Trophoblast cell (in vitro differentiated cells and primary cell): ENCODE measurements around the gene NUP43.

Source experiments
- DNase-seq, 2 donors: peaks; one replicate each; pipeline ENCODE4 v3.0.0-alpha.2; 2016
- H2AFZ ChIP-seq: 2 replicates; pipeline ENCODE4 v1.6.1; 2013; ENCODE audit warnings: low read length, moderate library complexity, mild to moderate bottlenecking; ENCODE audit not compliant: insufficient read depth, poor library complexity
- H2AK5ac ChIP-seq: 2 replicates; pipeline ENCODE4 v1.6.1; 2013; ENCODE audit warnings: mild to moderate bottlenecking, low read length
- H2BK120ac ChIP-seq: 2 replicates; pipeline ENCODE4 v1.6.1; 2013; ENCODE audit warnings: low read length, mild to moderate bottlenecking, moderate library complexity; ENCODE audit not compliant: insufficient read depth, poor library complexity
- H2BK12ac ChIP-seq: 2 replicates; pipeline ENCODE4 v1.6.1; 2013; ENCODE audit warnings: mild to moderate bottlenecking, low read length, moderate library complexity
- H2BK5ac ChIP-seq: 2 replicates; pipeline ENCODE4 v1.6.1; 2013; ENCODE audit warnings: low read length, low read depth, moderate library complexity, mild to moderate bottlenecking; ENCODE audit not compliant: poor library complexity
- H3K14ac ChIP-seq: 2 replicates; pipeline ENCODE4 v1.6.1; 2013; ENCODE audit warnings: mild to moderate bottlenecking, low read length
- H3K18ac ChIP-seq: 2 replicates; pipeline ENCODE4 v1.6.1; 2013; ENCODE audit warnings: mild to moderate bottlenecking, low read length
- H3K23ac ChIP-seq: 2 replicates; pipeline ENCODE4 v1.6.1; 2013; ENCODE audit warnings: low read length
- H3K27ac ChIP-seq: 2 replicates; pipeline ENCODE4 v1.5.1; 2013; ENCODE audit warnings: low read depth, mild to moderate bottlenecking, inconsistent platforms, low read length, moderate library complexity
- H3K27me3 ChIP-seq: 2 replicates; pipeline ENCODE4 v1.6.1; 2013; ENCODE audit warnings: inconsistent platforms, mild to moderate bottlenecking, low read length, moderate library complexity; ENCODE audit not compliant: insufficient read depth
- H3K36me3 ChIP-seq, 2 experiments: 1 replicate in 1 of 2; 2 replicates in 1 of 2; pipeline ENCODE4 v1.6.1; 2013; ENCODE audit warnings: low read length in 2 of 2, mild to moderate bottlenecking in 2 of 2, moderate library complexity in 1 of 2; ENCODE audit not compliant: insufficient read depth in 2 of 2, control insufficient read depth in 1 of 2
- H3K4ac ChIP-seq: 2 replicates; pipeline ENCODE4 v1.6.1; 2013; ENCODE audit warnings: low read depth, mild to moderate bottlenecking, low read length, moderate library complexity
- H3K4me1 ChIP-seq, 2 experiments: 1 replicate in 1 of 2; 2 replicates in 1 of 2; pipeline ENCODE4 v1.6.1; 2013; ENCODE audit warnings: low read length in 2 of 2, mild to moderate bottlenecking in 2 of 2, moderate library complexity in 1 of 2; ENCODE audit not compliant: insufficient read depth in 2 of 2, control insufficient read depth in 1 of 2
- H3K4me2 ChIP-seq: 2 replicates; pipeline ENCODE4 v1.6.1; 2013; ENCODE audit warnings: inconsistent platforms, mild to moderate bottlenecking, low read length, moderate library complexity
- H3K4me3 ChIP-seq: 2 replicates; pipeline ENCODE4 v1.5.1; 2013; ENCODE audit warnings: mild to moderate bottlenecking, low read depth, low read length, inconsistent platforms
- H3K79me1 ChIP-seq: one replicate; pipeline ENCODE4 v1.6.1; 2013; ENCODE audit warnings: low read length
- H3K79me2 ChIP-seq: 2 replicates; pipeline ENCODE4 v1.6.1; 2013; ENCODE audit warnings: low read length, mild to moderate bottlenecking; ENCODE audit not compliant: control insufficient read depth, insufficient read depth, poor library complexity
- H3K9ac ChIP-seq: 2 replicates; pipeline ENCODE4 v1.6.1; 2013; ENCODE audit warnings: mild to moderate bottlenecking, low read length
- H3K9me3 ChIP-seq: 2 replicates; pipeline ENCODE4 v1.6.1; 2013; ENCODE audit warnings: low read depth, mild to moderate bottlenecking, control low read depth, inconsistent platforms, low read length; ENCODE audit not compliant: insufficient read depth
- H4K12ac ChIP-seq: 2 replicates; pipeline ENCODE4 v1.6.1; 2013; ENCODE audit warnings: low read depth, mild to moderate bottlenecking, low read length, moderate library complexity
- H4K8ac ChIP-seq: 2 replicates; pipeline ENCODE4 v1.6.1; 2013; ENCODE audit warnings: low read depth, mild to moderate bottlenecking, low read length, moderate library complexity
- H4K91ac ChIP-seq: one replicate; pipeline ENCODE4 v1.6.1; 2013; ENCODE audit warnings: low read depth, mild to moderate bottlenecking, low read length, moderate library complexity
- WGBS: extraction: QIAGEN DNeasy Blood & Tissue Kit; methylation state at CpG from one replicate; pipeline ENCODE4 v1.1.7; 2013; ENCODE audit warnings: missing lambda C conversion rate; ENCODE audit not compliant: insufficient read length, insufficient coverage; ENCODE audit errors: extremely low coverage; 5-methylcytosine and 5-hydroxymethylcytosine counted together

The NUP43 gene

DNA sequence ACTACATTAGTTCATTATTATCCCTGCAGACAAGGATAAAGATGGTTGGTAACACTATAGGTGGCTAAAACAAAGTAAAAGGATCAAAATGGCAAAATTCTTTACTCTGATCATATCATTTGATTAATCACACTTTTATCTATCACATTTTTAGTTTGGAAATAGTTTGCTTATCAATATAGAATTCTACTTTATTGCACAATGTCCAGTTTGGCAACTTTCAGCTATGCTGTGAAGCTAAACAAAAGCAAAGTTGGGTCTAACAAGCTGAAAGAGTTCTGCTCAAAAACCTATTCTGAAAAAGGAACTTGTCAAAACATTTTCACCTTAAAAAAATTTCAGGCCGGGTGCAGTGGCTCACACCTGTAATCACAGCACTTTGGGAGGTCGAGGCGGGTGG is 20.5 kb downstream of the NUP43 start:
- no peak overlapping the region for H3K4me3 ChIP-seq
- H2BK120ac ChIP-seq: no peak overlapping the region
- H3K14ac ChIP-seq: no peak overlapping the region
- H2BK12ac ChIP-seq: no peak overlapping the region
- H3K79me1 ChIP-seq: no peaks in the 10 kb centered on the region
- H4K8ac ChIP-seq: no peak overlapping the region
- H4K91ac ChIP-seq: no peak overlapping the region
- H3K4me2 ChIP-seq: no peak overlapping the region
- no peak overlapping the region for H3K4ac ChIP-seq
- H2AFZ ChIP-seq: no peak overlapping the region
- H2AK5ac ChIP-seq: no peak overlapping the region
- WGBS: no CpG with 5 or more reads among the region's 3 CpGs
- H3K9ac ChIP-seq: no peak overlapping the region
- H3K9me3 ChIP-seq: no peaks in the 10 kb centered on the region
- H3K27me3 ChIP-seq: no peaks in the 10 kb centered on the region
- H3K18ac ChIP-seq: no peak overlapping the region
- no peak overlapping the region for H3K27ac ChIP-seq
- H3K36me3 ChIP-seq: peaks cover 13 to 23% of the 10 kb centered on the region in 2 experiments
- H3K23ac ChIP-seq: no peak overlapping the region
- DNase-seq: peak in 1 of 2 donors; percentile 41
- H2BK5ac ChIP-seq: no peak overlapping the region
- no peaks in the 10 kb centered on the region for H3K4me1 ChIP-seq
- no peaks in the 10 kb centered on the region for H3K79me2 ChIP-seq
- H4K12ac ChIP-seq: no peak overlapping the region

DNA sequence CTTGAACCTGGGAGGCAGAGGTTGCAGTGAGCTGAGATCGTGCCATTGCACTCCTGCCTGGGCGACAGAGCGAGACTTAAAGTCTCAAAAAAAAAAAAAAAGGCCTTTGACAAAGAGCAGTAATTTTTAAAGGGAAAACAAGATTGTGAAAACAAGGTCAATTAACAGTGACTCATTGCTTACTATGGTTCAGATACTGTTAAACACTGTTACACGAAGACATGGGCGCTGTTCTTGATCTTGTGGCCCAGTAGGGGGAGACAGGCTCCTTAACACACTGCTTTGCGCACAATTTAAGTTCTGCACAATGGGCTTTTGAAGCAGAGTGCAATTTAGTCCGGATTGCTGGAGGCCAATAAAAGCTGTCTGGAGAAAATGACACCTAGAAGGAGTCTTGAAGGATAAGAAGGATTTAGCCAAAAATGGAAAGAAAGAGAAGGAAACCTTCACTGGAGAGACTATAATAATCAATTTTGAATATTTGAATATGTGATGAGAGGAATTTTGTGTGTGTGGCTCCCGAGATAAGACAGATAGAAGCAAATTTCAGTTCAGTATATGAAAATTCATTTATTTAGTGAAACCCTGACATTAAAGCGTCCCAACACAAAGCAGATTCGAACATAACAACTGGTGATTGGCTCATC is 22.4 kb downstream of the NUP43 start:
- no peak overlapping the region for H2AFZ ChIP-seq
- WGBS: no CpG with 5 or more reads among the region's 10 CpGs

DNA sequence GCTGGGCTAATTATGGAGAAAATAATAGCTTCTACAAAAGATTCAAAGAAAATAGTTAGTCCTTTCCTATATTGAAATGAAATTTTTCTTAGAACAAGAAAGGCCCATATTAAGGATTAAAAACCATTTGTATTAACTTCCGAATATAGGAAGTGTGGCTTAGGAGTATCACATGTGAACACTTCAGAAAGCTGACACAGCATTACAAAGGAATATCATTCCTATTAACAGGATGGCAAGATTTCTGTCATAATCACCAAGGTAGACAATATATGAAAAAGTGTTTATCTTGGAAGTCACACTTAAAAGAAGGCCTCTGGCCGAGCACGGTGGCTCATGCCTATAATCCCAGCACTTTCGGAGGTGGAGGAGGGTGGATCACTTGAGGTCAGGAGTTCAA is 23.1 kb downstream of the NUP43 start:
- H3K27ac ChIP-seq: no peak overlapping the region

More for the DNA sequence above, 22.4 kb downstream of the NUP43 start:
- Histone ChIP-seq H2BK120ac (no peak overlapping the region), H3K9ac (no peak overlapping the region), H3K79me2 (no peaks in the 10 kb centered on the region), H3K4me2 (no peak overlapping the region), H3K4me3 (no peak overlapping the region), H4K8ac (no peak overlapping the region), H2BK5ac (no peak overlapping the region), H3K18ac (no peak overlapping the region), H3K4me1 (no peaks in the 10 kb centered on the region), H3K4ac (no peak overlapping the region), H3K14ac (no peak overlapping the region), H4K91ac (no peak overlapping the region), H3K23ac (no peak overlapping the region), H3K27ac (no peak overlapping the region), H4K12ac (no peak overlapping the region), H2AK5ac (no peak overlapping the region), H3K36me3 (peaks cover 1 to 11% of the 10 kb centered on the region in 2 experiments), H3K27me3 (no peaks in the 10 kb centered on the region), H3K79me1 (no peaks in the 10 kb centered on the region), H2BK12ac (no peak overlapping the region), H3K9me3 (no peaks in the 10 kb centered on the region)
- peak; percentile 68 to 91 for DNase-seq

GRCh38 chr6:149719531-149719930 is 26.8 kb downstream of the NUP43 start:
- peaks cover 0 to 2% of the 10 kb centered on the region in 2 experiments for H3K4me1 ChIP-seq
- no peak overlapping the region for H2BK5ac ChIP-seq
- no peaks in the 10 kb centered on the region for H3K27me3 ChIP-seq
- no peak overlapping the region for H4K12ac ChIP-seq
- H3K14ac ChIP-seq: no peak overlapping the region
- H3K79me1 ChIP-seq: peaks cover 9% of the 10 kb centered on the region
- no CpG with 5 or more reads among the region's 3 CpGs for WGBS
- H4K91ac ChIP-seq: no peak overlapping the region
- H3K27ac ChIP-seq: no peak overlapping the region
- H3K4ac ChIP-seq: no peak overlapping the region
- H3K23ac ChIP-seq: no peak overlapping the region
- no peak overlapping the region for H3K4me3 ChIP-seq
- H4K8ac ChIP-seq: no peak overlapping the region
- no peak overlapping the region for H2BK120ac ChIP-seq
- H2AFZ ChIP-seq: no peak overlapping the region
- no peak overlapping the region for H2AK5ac ChIP-seq
- H3K18ac ChIP-seq: no peak overlapping the region
- H3K9me3 ChIP-seq: no peaks in the 10 kb centered on the region
- H2BK12ac ChIP-seq: no peak overlapping the region
- H3K4me2 ChIP-seq: no peak overlapping the region
- no peak overlapping the region for H3K9ac ChIP-seq
- peaks cover 10% of the 10 kb centered on the region for H3K79me2 ChIP-seq
- DNase-seq: no peak
- peaks cover 3 to 5% of the 10 kb centered on the region in 2 experiments for H3K36me3 ChIP-seq

More for the DNA sequence above, 23.1 kb downstream of the NUP43 start:
- no peak overlapping the region for H2BK120ac ChIP-seq
- H2BK5ac ChIP-seq: no peak overlapping the region
- no peak overlapping the region for H3K4me3 ChIP-seq
- H2AK5ac ChIP-seq: no peak overlapping the region
- no peak overlapping the region for H4K8ac ChIP-seq
- H3K23ac ChIP-seq: no peak overlapping the region
- peaks cover 1% of the 10 kb centered on the region for H3K79me1 ChIP-seq
- no peak overlapping the region for H3K4me2 ChIP-seq
- no peak overlapping the region for H4K12ac ChIP-seq
- no peak overlapping the region for H3K4ac ChIP-seq
- H2AFZ ChIP-seq: no peak overlapping the region
- H3K36me3 ChIP-seq: peaks cover 1 to 9% of the 10 kb centered on the region in 2 experiments
- no peak overlapping the region for H4K91ac ChIP-seq
- H3K27me3 ChIP-seq: no peaks in the 10 kb centered on the region
- no peaks in the 10 kb centered on the region for H3K9me3 ChIP-seq
- WGBS: no CpG with 5 or more reads among the region's 4 CpGs
- H3K14ac ChIP-seq: no peak overlapping the region
- H3K4me1 ChIP-seq: no peaks in the 10 kb centered on the region
- H2BK12ac ChIP-seq: no peak overlapping the region
- DNase-seq: no peak
- no peak overlapping the region for H3K9ac ChIP-seq
- no peaks in the 10 kb centered on the region for H3K79me2 ChIP-seq
- H3K18ac ChIP-seq: no peak overlapping the region
